Measurements from ENCODE around the gene SMCO4.

- TF ChIP-seq CTCF (IDR thresholded peaks at IDR 0.05), result no peak
- no peak for TF ChIP-seq POLR2A (IDR thresholded peaks at IDR 0.05)
Observed at GRCh38 chr11:93583490-93583889, 40.3 kb upstream of the SMCO4 start.

Measured in body of pancreas (tissue), 4 donors.